GM18511 (cell line): ENCODE results near the gene TMEM259.

Experiments
- ATAC-seq: cut with Tn5 transposase; IDR thresholded peaks from one replicate; pipeline ENCODE4 v1.9.1; 2021; ENCODE audit warnings: mild to moderate bottlenecking, moderate library complexity; ENCODE audit not compliant: unreplicated experiment

The TMEM259 gene

GRCh38 chr19:990119-990571, 30.8 kb downstream of the TMEM259 start:
- no peak for ATAC-seq

DNA sequence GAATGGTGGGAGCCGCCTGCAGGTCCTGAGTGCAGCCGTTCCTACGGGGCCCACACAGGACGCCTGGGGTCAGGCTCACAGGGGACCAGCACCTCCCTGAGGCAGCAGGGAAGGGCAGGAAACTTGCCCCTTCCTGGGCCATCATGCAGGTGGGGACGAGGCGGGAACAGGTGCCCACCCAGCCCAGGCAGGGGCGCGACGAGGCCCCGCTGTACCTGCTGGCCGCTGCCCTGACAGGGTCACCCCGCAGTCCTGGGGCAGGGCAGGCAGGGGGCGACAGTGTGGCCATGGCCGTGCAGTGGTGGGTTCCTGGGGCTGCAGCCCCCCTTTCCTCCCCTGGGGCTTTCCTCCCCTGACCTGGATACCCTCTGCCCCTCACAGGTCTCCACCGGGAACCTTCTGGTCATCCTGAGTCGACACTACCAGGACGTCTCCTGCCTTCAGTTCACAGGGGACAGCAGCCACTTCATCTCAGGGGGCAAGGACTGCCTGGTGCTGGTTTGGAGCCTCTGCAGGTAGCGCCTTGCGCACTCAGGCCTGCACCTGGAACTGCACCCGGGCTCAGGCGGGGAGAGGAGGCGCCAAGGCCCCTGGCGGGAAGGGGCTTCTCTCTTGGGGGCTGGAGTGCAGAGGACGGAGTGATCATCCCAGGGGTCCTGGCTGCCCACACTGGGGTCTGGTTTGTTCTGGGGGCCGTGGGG, 31.4 kb downstream of the TMEM259 start:
- no peak for ATAC-seq

- no peak for ATAC-seq
Measured at GRCh38 chr19:988510-988909, 32.4 kb downstream of the TMEM259 start.

- no peak for ATAC-seq
Measured at GRCh38 chr19:988081-988480, 32.8 kb downstream of the TMEM259 start.

DNA sequence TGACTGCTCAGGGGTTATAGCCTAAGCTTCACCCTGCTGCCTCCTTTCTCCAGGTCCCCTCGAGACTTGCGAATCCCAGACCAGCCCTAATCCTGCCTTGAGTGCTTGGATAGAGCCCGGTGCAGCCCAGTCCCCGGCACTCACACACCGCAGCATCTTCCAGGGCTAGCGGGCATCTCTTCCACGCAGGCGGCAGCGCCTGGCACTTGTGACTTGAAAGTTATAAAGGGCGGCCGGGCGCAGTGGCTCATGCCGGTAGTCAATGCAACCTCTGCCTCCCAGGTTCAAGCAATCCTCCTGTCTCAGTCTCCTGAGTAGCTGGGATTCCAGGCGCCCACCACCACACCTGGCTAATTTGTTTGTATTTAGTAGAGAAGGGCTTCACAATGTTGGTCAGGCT, 34.8 kb downstream of the TMEM259 start:
- ATAC-seq: no peak

DNA sequence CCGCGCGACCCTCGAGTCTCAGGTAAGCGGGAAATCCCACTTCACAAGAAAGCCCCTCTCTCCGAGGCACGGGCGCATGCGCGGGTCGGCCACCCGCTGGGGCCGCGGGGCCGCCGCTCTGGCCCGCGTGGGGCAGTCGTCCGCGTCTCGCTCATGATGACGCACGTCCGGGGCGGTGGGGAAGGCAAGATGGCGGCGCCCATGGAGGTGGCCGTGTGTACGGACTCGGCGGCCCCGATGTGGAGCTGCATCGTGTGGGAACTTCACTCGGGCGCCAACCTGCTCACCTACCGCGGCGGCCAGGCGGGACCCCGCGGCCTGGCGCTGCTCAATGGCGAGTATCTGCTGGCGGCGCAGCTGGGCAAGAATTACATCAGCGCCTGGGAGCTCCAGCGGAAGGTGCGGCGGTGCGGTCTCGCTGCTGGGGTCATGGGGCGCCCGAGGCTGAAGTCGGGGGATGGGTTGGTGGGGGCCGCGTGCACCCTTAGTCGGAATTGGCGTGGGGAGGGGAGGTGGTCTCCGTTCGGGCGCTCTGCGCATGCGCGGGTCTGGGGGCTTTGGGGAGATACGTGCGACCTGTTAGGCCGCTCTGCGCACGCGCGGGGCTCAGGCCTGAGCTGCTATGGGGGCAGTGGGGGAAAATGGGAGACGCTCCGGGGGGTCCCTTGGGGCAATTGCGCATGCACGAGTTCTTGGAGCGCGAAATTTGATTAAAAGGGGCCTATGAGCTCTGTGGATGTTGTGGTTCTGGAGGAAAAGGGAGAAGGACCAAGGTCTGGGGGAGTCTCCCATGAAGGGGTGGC, 36.6 kb downstream of the TMEM259 start, which contains the start of gene WDR18:
Gene WDR18, plus strand, starts transcription at position 181 of the 803 bp plus-strand sequence. Its CDS starts 9 bp downstream, at position 190.
- ATAC-seq: peak; percentile 81

GRCh38 chr19:982567-983170, 38.3 kb downstream of the TMEM259 start:
- peak; percentile 46 for ATAC-seq

DNA sequence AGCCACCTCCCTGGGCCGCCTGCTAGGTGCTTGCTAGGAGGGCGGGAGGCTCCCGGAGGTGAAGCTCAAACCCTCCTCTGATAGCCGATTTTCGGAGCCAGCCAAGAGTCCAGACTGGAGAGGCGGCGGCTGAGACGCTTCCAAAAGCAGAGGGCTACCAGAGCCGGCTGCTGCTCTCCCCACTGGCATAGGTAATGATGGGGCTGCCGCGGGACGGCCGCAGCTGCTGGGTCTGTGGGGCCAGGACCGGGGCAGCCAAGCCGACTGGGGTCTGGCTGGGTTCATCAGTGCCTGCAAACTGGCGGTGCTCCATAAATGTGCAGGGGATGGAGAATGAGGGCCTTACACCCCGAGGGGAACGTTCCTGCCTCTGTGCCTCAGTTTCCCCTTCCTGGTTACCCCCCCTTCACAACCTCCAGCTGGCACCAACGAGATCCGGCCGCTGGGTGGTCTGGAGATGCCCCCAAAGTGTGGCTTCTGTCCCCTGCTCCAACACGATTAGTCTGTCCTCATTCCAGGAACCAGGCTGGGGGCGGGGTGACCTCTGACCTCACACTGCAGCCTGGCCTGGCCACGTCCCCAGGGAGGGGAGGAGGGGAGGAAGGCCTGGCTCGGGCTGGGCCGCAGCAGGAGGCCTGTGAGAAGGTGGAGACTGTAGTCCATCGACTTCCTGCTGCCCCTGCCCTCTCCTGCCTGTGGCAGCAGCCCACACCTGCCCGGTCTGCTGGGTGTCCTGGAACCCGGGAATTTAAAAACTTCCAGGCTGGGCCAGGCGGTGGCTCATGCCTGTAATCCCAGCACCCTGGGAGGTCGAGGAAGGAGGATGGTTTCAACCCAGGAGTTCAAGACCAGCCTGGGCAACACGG, 40.6 kb downstream of the TMEM259 start:
- no peak for ATAC-seq

DNA sequence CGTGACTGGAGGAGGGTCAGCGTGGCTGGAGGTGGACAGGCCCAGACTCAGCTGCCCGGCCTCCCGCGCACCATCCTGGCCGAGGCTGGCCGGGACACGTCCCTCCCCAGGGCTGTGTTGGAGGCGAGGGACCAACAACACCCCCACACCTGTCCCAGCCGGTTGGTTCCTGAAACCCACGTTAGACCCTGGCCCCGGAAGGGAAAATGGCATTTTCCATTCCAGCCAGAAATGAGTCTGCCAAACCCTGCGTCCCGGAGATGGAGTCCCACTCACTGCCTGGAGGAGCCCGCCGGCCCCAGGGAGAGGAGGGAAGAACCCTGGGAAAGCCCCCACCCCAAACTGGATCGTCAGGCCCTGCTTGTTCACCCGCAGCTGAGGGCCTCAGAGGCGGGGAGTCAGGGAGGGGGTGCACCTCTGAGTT, 41.6 kb downstream of the TMEM259 start:
- no peak for ATAC-seq

DNA sequence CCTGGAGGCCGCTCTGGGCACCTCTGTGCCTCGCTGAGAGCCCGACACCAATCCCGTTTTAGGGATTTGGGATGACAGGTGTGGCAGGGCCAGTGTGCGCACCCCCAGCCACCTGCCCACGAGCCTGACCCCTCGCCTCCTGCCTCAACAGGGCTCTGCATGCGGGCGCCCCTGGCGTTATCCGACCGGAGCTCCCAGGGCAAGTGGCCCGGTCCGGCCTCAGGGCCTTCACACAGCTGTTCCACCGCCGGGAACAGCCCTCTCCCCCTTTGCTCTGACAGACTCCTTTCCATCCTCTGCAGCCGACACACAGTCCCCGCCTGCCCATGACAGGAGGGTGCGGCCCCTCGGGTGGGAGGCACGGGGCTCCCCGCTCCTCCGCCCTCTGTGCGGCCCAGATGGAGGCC, 43.9 kb downstream of the TMEM259 start:
- no peak for ATAC-seq

DNA sequence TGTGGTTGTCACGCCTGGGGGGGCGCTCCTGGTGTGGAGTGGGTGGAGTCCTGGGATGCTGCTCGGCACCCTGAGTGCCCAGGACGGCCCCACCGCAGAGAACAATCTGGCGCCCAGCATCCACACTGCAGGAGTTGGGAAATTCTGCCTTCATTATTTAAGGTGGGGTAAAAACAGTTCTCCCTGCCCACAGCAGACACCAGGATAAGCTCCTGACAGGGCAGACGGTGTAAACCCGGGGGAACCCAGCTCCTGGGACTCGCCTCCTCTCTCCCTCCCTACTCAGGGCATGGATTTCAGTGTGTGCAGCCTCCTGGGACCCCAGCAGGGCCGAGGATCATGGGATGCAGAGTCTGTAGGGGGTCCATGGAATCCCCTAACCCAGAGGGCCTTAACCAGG, 44.4 kb downstream of the TMEM259 start:
- ATAC-seq: no peak

DNA sequence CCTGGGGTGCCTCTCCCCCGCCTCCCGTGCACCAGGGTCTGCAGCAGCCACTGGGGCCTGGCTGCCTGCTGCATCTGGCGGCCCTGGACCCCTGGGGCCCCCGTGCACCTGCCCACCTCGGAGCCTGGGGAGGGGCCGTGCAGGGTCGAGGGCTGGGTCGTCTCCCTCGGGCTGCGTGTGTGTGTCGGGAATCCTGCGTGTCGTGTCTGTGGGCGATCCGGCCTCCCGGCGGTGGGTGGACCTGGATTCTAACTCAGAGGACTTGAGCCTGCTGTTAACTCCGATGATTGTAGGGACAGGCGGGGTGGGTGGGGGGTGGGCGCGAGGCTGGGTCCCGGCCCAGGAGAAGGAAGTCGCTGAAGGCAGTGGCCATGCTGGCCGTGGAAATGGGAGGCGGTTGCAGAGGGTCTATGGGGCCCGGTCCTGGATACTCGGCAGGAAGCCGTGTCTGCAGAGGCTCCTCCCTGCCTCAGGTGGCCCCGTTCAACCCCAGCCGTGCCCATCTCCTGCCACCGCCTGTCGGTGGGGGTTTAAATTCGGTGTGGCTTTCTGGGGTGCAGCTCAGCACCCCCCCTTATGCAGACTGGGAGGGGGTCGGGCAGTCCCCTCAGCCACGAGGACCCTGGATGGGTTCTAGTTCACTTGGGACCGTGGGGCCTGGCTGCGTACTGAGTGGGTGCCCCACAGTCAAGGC, 46.2 kb downstream of the TMEM259 start:
- no peak for ATAC-seq

DNA sequence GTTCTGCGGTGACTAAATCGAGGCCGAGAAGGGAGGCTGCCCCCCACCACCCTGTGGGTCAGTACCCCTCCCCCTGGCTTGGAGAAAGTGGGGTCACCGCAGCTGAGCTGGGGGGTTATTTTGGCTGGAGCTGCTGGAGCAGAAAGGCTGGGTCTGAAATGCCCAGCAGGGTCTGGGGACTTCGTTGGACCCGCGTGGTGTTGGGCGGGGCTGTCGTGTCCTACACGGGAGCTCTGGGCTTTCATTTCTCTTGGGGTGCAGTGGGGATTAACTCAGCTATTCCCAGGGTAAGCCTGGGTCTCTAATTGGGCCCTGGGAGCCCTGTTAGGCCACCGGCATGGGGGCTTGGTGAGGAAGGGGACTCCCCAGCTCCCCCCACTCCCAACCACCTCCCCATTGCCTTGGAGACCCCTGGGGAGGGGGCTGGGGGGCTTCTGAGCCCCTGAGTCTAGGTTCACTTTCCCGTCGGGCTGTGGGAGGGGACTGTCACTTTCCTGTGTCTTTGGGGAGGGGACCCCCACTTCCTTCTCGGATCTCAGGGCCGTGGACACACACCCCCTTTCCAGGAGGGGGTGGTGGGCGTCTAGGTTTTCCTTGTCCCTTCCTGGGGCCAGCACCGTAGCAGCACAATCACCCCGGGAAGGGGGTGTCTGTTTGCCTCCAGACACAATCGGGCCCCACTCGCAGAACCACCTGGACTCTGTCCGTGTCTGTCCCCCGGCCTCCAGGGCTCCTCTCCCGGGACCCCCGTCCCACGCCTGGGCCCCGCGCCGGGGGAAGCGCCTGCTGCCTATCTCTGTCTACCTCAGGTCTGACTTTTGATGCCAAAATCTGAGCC, 47.0 kb downstream of the TMEM259 start:
- ATAC-seq: no peak

DNA sequence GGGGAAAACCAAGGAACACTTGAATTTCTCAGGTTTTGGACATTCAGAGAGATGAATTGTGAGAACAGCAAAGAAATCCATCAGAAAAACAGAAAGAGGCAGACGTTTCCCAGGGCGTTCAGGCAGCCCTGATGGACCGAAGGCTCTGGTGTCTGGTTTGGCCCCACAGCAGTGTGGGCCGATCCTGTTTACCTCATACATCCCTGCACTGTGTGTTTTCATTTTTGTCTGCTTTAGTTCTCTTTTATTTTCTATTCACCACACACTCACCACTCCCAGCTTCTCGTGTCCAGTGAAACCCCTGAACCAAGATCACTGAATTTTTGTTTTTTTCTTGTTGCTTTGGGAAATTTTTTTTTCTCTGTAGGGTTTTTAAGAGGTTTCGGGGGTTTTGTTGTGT, 48.6 kb downstream of the TMEM259 start:
- ATAC-seq: no peak

DNA sequence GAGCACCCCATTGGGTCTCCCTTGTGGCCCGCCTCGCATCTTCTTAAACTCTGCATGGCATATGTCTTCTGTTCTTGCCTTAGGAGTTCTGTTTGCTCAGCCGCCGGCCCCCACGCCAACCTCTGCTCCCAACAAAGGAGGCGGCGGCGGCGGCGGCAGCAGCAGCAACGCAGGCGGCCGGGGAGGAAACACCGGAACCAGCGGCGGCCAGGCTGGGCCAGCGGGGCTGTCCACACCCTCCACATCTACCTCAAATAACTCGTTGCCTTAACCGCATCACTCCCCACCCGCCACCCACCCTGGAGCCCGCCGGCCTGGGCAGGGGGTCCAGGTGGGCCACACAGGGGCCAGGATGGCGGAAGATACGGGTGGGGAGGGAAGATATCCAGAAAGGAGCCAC, 49.1 kb downstream of the TMEM259 start:
- no peak for ATAC-seq

GRCh38 chr19:970695-971094, 50.2 kb downstream of the TMEM259 start:
- ATAC-seq: no peak

DNA sequence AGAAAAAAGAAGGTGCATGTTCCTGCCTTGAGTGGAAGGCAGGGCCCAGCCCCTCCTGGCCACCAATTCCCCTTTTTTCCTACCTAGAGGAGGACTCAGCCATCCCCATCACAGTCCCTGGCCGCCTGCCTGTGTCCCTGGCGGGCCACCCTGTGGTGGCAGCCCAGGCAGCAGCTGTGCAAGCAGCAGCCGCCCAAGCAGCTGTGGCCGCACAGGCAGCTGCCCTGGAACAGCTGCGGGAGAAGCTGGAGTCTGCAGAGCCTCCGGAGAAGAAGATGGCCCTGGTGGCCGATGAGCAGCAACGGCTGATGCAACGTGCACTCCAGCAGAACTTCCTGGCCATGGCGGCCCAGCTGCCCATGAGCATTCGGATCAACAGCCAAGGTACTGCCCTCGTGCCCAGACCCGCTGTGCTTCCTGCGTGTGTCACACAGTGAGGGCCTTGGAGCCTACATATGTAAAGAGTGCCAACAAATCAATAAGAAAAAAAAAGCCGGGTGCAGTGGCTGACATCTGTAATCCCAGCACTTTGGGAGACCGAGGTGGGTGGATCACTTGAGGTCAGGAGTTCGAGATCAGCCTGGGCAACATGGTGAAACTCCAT, 54.3 kb downstream of the TMEM259 start:
- ATAC-seq: no peak

- ATAC-seq: no peak
Measured at GRCh38 chr19:964761-965694, 55.9 kb downstream of the TMEM259 start.
